Anterior cingulate cortex (tissue), 58 donors: ENCODE results near the gene KIF26A.
A peak's percentile ranks its signal among the peaks of the same experiment; 100 is the strongest.

Experiments used
- DNase-seq, 58 donors: peaks; one replicate each; lab custom pipeline; 2025; lab: John Stamatoyannopoulos, UW

The KIF26A gene

DNA sequence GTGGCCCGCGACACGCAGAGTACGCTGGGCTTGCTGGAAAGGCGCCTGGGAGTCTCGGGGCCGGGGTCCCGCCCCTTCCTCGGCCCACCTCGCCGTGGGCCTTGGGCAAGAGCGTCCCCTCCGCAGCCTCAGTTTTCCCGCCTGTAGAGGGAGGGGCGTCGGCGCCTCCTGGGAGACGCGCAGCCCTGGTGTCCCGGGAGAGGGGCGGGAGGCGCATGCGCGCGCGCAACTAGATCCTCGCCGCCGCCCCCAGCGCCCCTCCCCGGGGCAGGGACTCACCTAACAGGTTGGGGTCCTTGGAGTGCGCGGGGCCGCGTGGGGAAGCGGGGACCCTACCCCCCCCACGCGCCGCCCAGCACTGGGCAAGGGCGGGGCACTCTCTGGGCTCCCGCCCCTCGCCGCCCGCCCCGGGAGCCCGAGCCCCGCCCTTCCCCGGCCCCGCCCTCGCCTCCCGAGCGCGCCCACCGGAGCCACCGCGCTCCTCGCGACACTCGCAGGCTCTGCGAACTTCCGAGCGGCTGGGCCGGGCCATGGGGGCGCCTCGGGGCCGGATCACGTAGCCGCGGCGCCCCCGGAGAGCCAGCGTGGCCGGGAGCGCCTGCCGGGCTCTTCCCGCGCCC lies at the start of gene KIF26A:
TSS of gene KIF26A (plus strand) at position 490 of the 620 bp plus-strand sequence. CDS start 136 bp downstream, outside the sequence.
- peak in 2 of 58 donors; percentile 23 to 56 for DNase-seq

DNA sequence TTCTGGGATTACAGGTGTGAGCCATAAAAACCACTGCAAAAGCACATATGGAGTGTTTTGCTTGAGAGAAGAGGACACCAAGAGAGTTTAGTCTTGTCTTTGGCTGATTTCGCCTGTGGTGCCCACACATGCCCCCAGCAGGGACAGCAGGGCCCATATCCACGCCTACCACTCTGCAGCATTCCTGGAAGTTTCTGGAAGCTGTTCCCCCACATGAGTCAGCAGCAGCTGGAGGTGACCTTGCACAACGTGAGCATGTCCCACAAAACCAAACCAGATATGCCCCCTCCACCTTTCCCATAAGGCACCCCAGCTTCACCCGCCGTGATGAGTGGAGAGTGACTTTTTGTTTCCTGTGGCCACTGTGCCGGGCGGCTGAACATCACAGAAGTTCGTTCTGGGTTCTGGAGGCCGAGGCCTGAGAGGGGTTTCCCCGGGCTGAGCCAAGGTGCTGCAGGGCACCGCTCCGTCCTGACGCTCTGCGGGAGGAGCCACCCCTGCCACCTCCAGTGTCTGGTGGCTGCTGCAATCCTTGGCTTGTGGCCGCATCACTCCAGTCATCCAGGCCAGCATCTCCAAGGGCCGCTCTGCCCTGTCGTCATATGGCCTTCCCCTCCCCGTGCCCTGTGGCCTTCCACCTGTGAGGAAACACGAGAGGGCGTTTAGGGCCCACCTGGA lies 48.2 kb upstream of the KIF26A start:
- DNase-seq: no peak

DNA sequence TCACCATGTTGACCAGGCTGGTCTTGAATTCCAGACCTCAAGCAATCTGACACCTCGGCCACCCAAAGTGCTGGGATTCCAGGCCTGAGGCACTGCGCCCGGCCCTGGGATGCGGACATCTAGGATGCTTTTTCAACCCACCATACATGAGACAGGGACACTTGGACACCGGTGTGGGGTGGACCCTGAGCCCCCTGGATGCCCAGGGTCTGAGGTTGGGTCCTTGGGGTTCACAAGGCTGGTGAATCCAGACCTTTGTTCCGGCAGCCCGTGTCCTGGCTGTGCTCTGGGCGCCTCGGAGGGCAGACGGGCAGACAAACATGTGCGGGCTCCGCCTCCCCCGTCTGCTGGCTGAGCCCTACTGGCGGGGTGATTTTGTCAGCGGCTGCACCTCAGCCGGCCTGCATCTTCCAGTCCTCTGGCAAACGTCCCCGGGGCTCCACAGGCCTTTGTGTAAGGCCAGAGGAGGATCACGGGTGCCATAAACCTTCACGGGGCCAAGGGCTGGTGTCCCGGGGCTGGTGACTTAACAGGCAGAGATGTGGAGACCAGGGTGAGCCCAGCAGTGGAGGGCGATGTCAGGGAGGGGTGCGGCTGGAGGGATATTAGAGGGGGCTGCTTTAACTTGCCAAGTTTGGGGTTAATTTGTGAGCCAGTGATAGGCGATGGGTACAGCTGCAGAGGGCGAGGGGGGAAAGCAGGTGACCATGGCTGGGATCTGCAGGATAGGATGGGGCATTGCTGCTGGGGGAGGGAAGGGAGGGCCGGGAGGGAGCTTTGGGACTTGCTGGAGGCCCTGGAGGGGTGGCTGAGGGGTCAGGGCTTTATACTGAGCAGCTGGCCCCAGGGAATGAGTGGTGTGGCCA lies 47.1 kb upstream of the KIF26A start:
- DNase-seq: no peak

DNA sequence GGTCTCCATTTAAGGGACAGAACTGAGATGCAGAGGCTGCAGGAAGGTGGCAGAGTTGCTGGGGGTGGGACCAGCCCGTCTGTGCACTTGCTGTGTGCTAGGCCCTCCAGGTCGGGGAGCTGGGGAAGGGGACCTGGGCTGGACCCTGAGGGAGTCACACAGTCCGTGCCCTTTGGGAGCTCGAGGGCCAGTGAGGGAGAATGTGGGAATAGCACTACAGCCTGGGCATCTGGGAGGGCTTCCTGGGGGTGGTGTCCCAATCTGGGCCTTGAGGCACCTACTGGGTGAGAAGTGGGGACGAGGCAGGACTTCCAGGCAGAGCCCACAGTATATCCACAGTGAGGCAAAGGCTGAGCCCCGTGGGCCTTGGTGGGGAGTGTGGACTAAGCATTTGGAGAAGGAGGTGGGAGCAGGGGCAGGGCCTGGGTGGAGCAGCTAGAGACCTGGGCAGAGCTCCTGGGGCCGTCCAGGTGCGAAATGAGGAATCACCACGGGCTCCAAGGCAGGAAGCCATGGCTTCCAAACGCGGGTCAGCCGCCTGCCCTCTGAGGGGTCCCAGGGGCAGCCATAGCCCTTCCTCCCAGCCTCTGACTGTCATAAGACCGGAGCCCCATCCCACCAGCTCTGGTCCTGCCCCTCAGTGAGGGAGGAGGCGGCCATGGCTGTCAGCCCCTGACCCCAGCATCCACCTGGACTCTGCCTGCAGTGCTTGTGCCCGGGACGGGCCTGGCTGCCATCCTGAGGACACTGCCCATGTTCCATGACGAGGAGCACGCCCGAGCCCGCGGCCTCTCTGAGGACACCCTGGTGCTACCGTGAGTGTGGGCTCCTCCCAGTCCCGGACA lies 46.2 kb upstream of the KIF26A start:
- DNase-seq: no peak

DNA sequence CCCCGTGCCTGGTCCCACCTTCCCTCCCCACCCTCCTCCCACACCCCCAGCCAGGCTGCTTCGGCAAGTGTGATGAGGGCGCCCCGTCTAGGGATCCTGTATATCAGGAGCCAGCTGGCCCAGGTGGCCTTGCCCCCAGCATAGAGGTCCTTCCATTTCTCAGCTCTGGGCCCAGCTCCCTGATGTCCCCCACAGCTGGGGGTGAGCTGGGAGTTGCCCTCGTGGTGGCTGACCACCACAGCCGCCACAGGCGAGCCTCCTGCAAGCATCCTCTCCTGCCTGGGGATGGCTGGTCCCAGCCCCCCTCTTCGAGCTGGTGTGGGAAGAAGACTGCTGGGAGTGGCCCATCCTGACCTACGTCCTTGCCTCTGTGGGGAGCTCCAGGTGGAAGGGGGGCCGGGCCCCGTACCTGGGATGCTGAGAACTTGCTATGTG lies 45.4 kb upstream of the KIF26A start:
- no peak for DNase-seq

DNA sequence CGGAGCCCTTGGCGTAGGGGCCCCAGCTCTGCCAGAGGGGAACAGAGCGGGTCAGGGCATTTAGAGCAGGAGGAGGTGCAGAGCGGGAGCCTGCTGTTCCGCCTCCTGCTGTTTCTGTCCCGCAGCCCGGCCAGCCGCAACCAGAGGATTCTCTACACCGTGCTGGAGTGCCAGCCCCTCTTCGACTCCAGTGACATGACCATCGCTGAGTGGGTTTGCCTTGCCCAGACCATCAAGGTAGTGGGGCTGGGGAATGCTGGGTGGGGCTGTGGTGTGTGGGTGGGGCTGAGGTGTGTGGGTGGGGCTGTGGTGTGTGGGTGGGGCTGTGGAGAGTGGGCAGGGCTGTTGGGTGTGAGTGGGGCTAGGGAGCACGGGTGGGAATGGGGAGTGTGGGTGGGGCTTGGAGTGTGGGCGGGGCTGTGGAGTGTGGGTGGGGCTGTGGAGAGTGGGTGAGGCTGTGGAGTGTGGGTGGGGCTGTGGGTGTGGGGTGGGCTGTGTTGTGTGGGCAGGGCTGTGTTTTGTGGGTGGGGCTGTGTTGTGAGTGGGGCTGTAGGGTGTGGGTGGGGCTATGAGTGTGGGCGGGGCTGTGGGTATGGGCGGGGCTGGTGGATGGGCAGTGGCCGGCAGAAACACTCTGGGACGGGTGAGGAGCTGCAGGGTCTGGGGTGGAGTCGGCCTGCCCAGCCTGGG lies 44.9 kb upstream of the KIF26A start:
- peak in 1 of 58 donors; percentile 44 for DNase-seq

DNA sequence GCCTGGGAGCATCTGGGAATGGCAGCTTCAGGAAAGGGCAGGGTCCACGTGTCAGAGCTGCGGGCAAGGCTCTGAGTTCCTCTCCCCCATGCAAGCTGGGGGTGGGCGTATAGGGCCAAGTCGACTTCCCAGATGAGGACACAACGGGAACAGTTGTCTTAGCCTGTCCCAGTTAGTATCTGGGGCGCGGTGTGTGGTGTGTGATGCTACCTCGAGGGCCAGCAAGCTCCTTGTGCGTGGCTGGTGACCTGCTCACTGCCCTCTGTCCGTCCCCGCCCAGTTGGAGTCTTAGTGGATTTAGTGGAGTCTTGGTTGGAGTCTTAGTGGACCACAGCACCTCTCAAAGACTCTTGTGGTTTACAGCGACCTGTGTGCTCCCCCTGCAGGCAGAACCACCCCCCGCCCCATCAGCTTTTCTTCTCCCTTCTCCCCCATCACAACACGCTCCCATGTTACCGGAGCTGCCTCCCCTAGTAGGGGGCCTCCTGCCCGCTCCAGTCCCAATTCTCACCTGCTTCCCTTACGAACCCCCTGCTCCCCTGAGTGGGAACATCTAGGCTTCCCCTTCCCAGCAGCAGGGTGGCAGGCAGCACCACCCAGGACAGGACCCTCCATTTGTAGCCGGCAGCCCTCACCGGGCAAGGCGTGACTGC lies 44.2 kb upstream of the KIF26A start:
- no peak for DNase-seq

DNA sequence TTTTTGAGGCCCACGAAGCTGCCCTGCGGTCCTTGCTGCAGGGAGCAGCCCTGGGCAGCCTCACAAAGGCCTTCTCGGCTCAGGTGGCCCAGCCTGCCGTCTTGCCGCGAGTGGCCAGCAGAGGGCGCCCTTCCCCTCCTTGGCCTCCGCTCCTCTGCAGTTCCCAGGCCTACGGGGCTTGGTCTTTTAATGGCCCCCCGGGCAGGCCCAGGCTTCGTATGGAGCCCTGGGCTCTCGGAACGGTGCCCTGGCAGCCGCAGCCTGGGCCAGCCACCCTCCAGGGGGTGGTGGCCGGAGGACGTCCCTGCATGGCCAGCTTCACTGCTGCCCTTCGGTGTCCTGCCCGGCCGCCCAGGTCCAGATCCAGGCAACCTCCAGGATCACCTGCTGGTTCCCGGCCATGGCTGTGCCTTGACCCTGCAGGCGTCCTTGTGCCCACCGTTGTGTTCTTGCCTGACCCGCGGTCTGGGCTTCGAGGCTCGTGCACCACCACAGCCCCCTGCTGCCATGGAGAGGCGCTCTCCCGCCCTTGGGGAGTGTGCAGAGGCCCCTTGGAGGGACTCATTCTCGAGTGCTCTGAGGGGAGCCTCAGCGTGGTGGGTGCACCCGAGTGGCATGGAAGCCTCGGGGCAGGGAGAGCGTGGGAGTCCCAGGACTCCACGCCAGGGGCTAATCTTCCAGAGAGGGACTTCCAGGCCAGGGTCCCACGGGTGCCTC lies 43.5 kb upstream of the KIF26A start:
- DNase-seq: peak in 40 of 58 donors; percentile 6 to 79 (median 26)

DNA sequence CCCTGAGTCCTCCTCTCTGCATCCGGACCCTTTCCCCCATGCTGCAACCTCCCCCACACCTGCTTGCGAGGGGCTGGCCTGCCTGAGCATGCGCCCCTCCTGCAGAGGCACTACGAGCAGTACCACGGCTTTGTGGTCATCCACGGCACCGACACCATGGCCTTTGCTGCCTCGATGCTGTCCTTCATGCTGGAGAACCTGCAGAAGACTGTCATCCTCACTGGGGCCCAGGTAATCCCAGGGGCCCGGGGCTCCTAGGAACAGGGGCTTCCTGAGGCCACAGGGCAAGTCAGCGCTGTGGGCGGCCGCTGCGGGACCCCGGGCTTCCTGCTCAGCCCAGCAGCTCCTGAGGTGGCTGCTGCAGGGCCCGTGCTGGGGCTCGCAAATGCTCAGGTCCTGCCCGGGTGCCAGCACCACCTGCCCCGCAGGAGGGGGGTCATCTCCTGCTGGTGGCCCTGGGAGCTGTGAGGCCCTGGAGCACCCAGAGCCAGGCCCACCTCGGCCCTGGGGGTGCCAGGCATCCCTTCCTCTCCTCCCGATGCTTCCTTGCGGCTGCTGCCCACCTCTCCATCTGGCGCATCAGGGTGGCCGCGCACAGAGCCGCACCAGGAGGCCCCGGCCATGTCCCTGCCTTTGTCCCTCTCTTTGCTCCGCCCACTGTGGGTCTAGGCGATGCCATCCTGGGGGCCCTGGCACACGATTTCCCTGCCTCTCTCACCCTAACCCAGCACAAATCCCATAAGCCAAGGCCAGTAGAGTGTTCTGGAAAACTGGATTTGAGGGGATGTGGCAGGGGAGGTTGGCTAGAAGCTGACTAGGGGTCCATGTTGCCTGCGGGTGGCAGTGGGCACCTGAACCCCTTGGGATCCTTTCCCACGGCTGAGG lies 42.7 kb upstream of the KIF26A start:
- no peak for DNase-seq

DNA sequence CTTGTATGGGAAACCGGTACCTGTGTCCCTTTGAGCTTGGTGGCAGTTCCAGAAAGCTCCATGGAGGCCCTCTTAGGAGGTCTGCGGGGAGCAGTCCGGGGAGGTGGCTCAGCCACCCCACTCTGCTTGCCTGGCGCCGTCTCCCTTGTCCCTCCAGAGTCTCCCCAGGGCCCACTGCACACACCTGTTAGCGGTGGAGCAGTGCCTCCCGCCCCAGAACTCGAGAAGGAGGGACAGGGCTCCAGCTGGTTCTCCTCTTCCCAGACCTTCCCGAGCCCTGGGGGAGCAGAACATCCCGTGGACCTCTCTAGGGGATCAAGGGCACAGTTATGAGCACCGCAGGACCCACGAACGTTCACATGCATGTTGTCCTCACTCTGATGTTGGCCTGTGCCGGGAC lies 42.1 kb upstream of the KIF26A start:
- no peak for DNase-seq

DNA sequence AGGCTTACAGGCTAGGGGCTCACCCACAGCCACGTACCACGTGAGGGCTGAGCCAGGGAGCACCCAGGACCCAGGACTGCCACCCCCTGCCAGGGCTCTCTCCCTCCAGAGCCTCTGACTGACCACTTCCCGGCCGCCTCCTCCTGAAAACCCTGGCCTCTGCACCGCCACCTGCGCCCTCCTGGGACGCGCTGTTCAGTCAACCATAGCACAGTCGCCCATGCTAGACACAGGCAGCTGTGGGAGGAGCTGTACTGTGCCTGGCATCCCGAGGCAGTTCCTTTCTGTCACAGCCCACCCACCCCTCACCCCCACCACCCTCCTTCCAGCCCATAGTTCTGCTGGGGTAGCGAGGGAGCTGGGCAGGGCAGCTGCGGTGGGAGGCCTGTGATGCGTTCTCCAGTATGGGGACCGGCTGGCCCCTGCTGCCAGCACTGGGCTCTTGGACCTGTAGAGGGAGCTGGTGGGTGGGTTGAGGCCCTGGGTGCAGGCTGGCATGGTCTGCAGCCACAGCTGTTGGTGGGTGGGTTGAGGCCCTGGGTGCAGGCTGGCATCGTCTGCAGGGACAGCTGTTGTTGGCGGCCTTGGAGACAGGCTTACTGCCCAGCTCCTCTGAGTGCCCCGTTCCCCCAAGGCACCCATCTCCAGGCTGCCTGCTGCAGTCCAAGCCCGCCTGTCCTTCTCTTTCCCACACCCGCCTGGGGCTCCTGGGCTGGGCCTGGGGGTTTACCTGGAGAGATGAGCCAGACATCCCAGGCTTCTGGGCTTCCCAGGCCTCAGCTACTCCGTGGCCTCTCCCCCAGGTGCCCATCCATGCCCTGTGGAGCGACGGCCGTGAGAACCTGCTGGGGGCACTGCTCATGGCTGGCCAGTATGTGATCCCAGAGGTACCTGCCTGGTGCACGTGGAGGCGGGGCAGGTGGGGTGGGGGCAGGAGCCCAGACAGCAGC lies 41.4 kb upstream of the KIF26A start:
- peak in 7 of 58 donors; percentile 10 to 36 (median 19) for DNase-seq

DNA sequence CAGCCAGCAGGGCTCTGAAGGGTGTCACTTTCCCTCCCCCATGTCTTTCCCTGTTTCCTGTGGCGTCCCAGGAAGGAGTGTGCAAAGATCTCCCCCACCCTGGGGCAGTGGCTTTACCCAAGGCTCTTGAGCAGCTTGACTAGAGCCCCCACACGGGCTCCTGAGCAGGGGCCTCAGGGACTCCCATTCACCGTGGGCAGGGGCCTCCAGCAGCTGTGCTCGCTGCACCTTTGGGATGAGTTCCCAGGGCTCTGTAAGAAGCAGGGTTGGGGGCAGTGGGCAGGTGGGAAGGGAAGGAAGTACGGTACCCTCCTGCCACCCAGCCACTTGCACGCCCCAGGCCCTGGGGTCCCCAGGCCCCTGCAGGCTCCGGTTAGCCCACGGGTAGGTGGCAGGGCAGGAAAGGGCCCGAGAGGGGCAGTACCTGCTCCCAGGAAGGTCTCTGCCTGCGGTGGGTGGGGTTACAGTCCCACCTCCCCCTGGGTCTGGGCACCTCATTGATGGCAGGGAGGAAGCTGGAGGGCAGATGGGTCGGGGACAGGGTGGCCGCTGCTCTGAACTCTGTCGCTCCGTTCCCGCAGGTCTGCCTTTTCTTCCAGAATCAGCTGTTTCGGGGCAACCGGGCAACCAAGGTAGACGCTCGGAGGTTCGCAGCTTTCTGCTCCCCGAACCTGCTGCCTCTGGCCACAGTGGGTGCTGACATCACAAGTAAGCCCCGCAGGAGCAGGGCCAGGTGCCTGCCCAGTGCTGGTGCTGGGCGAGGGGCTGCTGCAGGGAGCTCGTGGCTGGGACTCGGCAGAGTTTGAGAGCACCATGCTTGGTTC lies 39.9 kb upstream of the KIF26A start:
- no peak for DNase-seq

DNA sequence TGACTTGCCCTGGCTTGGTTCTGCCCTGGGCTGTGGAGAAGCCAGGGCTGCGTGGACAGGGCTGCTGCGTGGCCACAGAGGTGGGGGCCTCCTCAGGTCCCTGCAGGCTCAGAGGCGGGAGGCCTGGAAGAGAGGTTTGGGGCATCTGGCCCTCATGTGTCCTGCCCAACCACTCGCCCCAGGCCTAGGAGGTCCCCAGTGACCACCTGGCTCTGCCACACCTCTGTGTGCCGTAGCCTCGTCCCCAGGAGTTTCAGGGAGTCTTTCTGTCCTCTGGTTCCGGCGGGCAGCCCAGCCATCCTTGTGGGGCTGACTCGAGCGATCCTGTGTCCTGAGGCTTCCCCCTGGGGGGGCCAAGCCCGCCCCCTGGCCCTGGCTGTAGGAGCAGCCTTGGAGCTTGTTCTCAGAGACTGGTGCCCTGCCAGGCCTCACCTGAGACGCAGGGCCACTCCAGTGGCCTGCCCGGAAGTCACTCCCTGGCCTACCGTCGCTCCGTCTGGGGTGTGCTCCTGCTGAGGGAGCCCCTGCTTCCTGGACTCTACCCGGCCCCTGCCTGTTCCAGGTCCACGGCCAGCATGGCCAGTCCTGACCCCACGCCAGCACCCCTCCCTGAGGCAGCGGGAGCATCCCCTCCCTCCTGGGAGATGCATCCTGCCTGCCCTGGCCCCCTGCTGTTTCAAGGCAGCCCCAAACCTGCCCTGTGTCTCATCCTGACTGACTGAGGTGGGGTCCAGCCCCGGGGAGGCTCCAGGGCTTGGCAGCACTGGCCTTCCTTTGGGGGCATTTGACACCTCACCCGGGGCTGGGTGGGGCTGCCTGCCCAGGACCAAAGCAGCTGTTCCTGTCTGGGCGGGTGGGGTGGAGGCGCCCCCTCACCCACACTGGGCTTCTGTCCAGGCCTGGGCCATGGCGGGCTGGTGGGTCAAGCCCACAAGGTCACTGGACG lies 39.0 kb upstream of the KIF26A start:
- no peak for DNase-seq
